ENCODE data around the gene SHC4. TPM values are rescaled to one million over a fixed set of nuclear protein-coding genes. Genes with fewer than 3 reads are reported as not detected.
A peak's percentile ranks its signal among the peaks of the same experiment; 100 is the strongest.

The SHC4 gene
- polyA plus RNA-seq, 3 donors, result 0.09 TPM; not detected in 2

GRCh38 chr15:48964898-48965297 is 1.2 kb upstream of the SHC4 start:
- Histone ChIP-seq H2AFZ (ENCODE audit: insufficient read depth, low read depth, low read length, poor library complexity, severe bottlenecking) (no peak overlapping the region), H3K9me3 (replicated peaks in 1 of 2; ENCODE audit: control insufficient read depth in 1 of 2, insufficient read depth in 1 of 2, low read length in 2 of 2) (no peaks in the 10 kb centered on the region), H3K4me2 (replicated peaks; ENCODE audit: extremely low read depth, low read length, poor library complexity, severe bottlenecking) (no peak overlapping the region), H3K4me3 (replicated peaks in 1 of 3; ENCODE audit: low read depth in 2 of 3, low read length in 3 of 3) (no peak overlapping the region), H3K27ac (ENCODE audit: low read depth in 1 of 2, low read length in 2 of 2) (no peak overlapping the region), H3K79me2 (ENCODE audit: insufficient read depth, low read length) (no peaks in the 10 kb centered on the region), H3K36me3 (replicated peaks in 1 of 2; ENCODE audit: control insufficient read depth in 1 of 2, insufficient read depth in 2 of 2, low read length in 2 of 2) (no peaks in the 10 kb centered on the region), H3K4me1 (ENCODE audit: control insufficient read depth in 1 of 2, insufficient read depth in 2 of 2, low read length in 2 of 2) (peaks cover 22 to 24% of the 10 kb centered on the region in 2 donors), H3K27me3 (ENCODE audit: control insufficient read depth in 2 of 2, insufficient read depth in 2 of 2, low read length in 2 of 2) (peaks cover 29 to 39% of the 10 kb centered on the region in 2 donors), H4K20me1 (ENCODE audit: insufficient read depth, low read length) (no peaks in the 10 kb centered on the region), H3K9ac (ENCODE audit: insufficient read depth, low read length, poor library complexity, severe bottlenecking) (no peak overlapping the region)
- no peak for TF ChIP-seq CTCF (IDR thresholded peaks at IDR 0.05)
- Mint-ChIP-seq H3K4me3 (peak overlapping the region in 1 of 2 donors; percentile 92), H3K9me3 (peaks cover 0 to 8% (median 0%) of the 10 kb centered on the region in 7 donors), H3K27ac (peak overlapping the region in 1 of 7 donors; percentile 68), H3K4me1 (peaks cover 30% of the 10 kb centered on the region), H3K36me3 (peaks cover 0 to 3% of the 10 kb centered on the region in 2 donors), H3K27me3 (ENCODE audit: low read depth in 3 of 3) (peaks cover 35 to 49% (median 38%) of the 10 kb centered on the region in 3 donors)
- no CpG with 5 or more reads among the region's 2 CpGs for WGBS (ENCODE audit: insufficient coverage)
- intact Hi-C loops (cut with micrococcal nuclease), result no loop called here
- no peak for DNase-seq

- no peak overlapping the region for H3K27ac ChIP-seq (ENCODE audit: low read depth in 1 of 2, low read length in 2 of 2)
- H4K20me1 ChIP-seq (ENCODE audit: insufficient read depth, low read length), result no peaks in the 10 kb centered on the region
- H3K4me2 ChIP-seq (replicated peaks; ENCODE audit: extremely low read depth, low read length, poor library complexity, severe bottlenecking), result peak overlapping the region; percentile 84
- TF ChIP-seq CTCF (IDR thresholded peaks at IDR 0.05), result no peak
- peaks cover 30% of the 10 kb centered on the region for H3K4me1 Mint-ChIP-seq
- H3K4me1 ChIP-seq (ENCODE audit: control insufficient read depth in 1 of 2, insufficient read depth in 2 of 2, low read length in 2 of 2), result peaks cover 22 to 24% of the 10 kb centered on the region in 2 donors
- H3K4me3 Mint-ChIP-seq, result peak overlapping the region; percentile 73 to 92
- H3K9ac ChIP-seq (ENCODE audit: insufficient read depth, low read length, poor library complexity, severe bottlenecking), result peak overlapping the region; percentile 22
- H3K27me3 ChIP-seq (ENCODE audit: control insufficient read depth in 2 of 2, insufficient read depth in 2 of 2, low read length in 2 of 2), result peaks cover 29 to 39% of the 10 kb centered on the region in 2 donors
- intact Hi-C loops (cut with micrococcal nuclease), result no loop called here
- H3K79me2 ChIP-seq (ENCODE audit: insufficient read depth, low read length), result no peaks in the 10 kb centered on the region
- H3K36me3 Mint-ChIP-seq, result peaks cover 0 to 3% of the 10 kb centered on the region in 2 donors
- peak overlapping the region; percentile 6 to 67 (median 27) for H3K4me3 ChIP-seq (replicated peaks in 1 of 3; ENCODE audit: low read depth in 2 of 3, low read length in 3 of 3)
- DNase-seq, result no peak
- WGBS (ENCODE audit: insufficient coverage), result 18% methylated on average over 51 of the region's 54 CpGs
- H3K27me3 Mint-ChIP-seq (ENCODE audit: low read depth in 3 of 3), result peaks cover 33 to 49% (median 36%) of the 10 kb centered on the region in 3 donors
- H3K36me3 ChIP-seq (replicated peaks in 1 of 2; ENCODE audit: control insufficient read depth in 1 of 2, insufficient read depth in 2 of 2, low read length in 2 of 2), result no peaks in the 10 kb centered on the region
- H3K9me3 Mint-ChIP-seq, result peaks cover 0 to 8% (median 0%) of the 10 kb centered on the region in 7 donors
- H3K27ac Mint-ChIP-seq, result no peak overlapping the region
- H2AFZ ChIP-seq (ENCODE audit: insufficient read depth, low read depth, low read length, poor library complexity, severe bottlenecking), result peak overlapping the region; percentile 68
- H3K9me3 ChIP-seq (replicated peaks in 1 of 2; ENCODE audit: control insufficient read depth in 1 of 2, insufficient read depth in 1 of 2, low read length in 2 of 2), result no peaks in the 10 kb centered on the region
These were observed 826 bp downstream of the SHC4 start for GRCh38 chr15:48962662-48963523.

Data from CD14-positive monocyte (primary cell).